ENCODE measurements around the gene MEIOSIN.

The MEIOSIN gene

DNA sequence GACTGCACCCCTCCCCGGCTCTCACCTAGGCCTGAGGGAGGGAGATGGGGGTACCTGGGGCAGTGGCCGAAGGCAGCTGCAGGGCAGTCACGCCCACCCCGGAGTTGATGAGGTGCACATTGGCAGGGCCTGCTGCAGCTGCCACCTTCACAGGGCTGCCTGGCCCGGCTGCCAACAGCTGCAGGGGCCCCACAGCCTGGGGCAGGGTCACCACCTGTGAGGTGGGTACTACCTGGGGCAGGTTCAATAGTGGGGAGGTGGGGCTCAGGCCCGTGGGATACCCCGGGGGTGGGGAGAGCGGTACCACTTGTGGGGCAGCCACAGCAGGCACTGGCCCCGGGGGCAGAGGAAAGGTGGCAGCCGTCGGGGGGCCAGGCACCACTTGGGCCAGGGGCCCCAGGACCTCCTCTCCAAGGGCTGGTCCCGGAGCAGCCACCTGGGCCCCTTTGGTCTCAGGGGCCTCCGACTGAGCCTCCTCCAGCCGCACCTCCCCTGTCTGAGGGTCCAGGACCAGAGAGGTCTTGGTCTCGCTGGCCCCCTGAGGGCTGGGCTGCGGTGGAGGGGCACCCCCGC is 33.1 kb downstream of the MEIOSIN start:
- no peak for DNase-seq (ENCODE audit: low read depth)
- H3K4me3 ChIP-seq (replicated peaks; ENCODE audit: low read depth, low read length) = peak overlapping the region; percentile 84
- TF ChIP-seq, protein P1, sequence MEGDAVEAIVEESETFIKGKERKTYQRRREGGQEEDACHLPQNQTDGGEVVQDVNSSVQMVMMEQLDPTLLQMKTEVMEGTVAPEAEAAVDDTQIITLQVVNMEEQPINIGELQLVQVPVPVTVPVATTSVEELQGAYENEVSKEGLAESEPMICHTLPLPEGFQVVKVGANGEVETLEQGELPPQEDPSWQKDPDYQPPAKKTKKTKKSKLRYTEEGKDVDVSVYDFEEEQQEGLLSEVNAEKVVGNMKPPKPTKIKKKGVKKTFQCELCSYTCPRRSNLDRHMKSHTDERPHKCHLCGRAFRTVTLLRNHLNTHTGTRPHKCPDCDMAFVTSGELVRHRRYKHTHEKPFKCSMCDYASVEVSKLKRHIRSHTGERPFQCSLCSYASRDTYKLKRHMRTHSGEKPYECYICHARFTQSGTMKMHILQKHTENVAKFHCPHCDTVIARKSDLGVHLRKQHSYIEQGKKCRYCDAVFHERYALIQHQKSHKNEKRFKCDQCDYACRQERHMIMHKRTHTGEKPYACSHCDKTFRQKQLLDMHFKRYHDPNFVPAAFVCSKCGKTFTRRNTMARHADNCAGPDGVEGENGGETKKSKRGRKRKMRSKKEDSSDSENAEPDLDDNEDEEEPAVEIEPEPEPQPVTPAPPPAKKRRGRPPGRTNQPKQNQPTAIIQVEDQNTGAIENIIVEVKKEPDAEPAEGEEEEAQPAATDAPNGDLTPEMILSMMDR (IDR thresholded peaks at IDR 0.05; ENCODE audit: low read length, missing control alignments) = no peak

DNA sequence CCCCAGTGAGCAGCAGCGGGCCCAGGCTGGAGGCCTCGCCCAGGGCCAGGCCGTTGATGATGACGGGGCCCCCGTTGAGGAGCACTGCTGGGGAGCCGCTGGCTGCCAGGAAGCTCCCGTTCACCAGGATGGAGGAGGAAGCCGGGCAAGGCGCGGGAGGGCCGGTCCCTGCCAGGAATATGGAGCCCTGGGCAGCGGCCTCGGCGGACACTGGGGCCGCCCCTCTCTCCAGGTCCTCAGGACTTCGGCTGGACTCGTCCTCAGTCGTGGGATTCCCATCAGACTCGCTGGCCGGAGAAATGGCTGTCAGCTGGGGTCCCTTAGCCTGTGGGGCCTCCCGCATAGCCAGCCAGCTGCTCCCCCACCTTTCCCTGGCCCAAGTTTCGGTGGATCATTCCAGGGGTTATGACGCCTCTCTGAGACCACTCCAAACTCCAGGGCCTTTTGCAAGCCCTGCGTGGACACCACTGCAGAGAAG is 33.7 kb downstream of the MEIOSIN start:
- TF ChIP-seq, protein P1 (IDR thresholded peaks at IDR 0.05; ENCODE audit: low read length, missing control alignments) = no peak
- DNase-seq (ENCODE audit: low read depth) = no peak
- H3K4me3 ChIP-seq (replicated peaks; ENCODE audit: low read depth, low read length) = peak overlapping the region; percentile 84

- H3K4me3 ChIP-seq (replicated peaks; ENCODE audit: low read depth, low read length) = peak overlapping the region; percentile 84
- TF ChIP-seq, protein P1 (IDR thresholded peaks at IDR 0.05; ENCODE audit: low read length, missing control alignments) = no peak
- peak; percentile 88 for DNase-seq (ENCODE audit: low read depth)
These were observed 34.2 kb downstream of the MEIOSIN start for GRCh38 chr19:45767410-45767880.

GRCh38 chr19:45767881-45768654 is 34.8 kb downstream of the MEIOSIN start:
- DNase-seq (ENCODE audit: low read depth) = peak; percentile 73
- TF ChIP-seq, protein P1 (IDR thresholded peaks at IDR 0.05; ENCODE audit: low read length, missing control alignments) = no peak
- H3K4me3 ChIP-seq (replicated peaks; ENCODE audit: low read depth, low read length) = peak overlapping the region; percentile 84

GRCh38 chr19:45768655-45768983 is 35.4 kb downstream of the MEIOSIN start:
- DNase-seq (ENCODE audit: low read depth) = peak; percentile 50
- H3K4me3 ChIP-seq (replicated peaks; ENCODE audit: low read depth, low read length) = peak overlapping the region; percentile 84

GRCh38 chr19:45768984-45769782 is 35.9 kb downstream of the MEIOSIN start, which contains the start of gene SIX5:
Gene SIX5, minus strand, starts transcription at chr19:45769252. Its CDS starts 408 bp downstream, at chr19:45768844.
- TF ChIP-seq, protein P1 (IDR thresholded peaks at IDR 0.05; ENCODE audit: low read length, missing control alignments) = no peak
- DNase-seq (ENCODE audit: low read depth) = peak; percentile 99
- H3K4me3 ChIP-seq (replicated peaks; ENCODE audit: low read depth, low read length) = peak within 1 kb of the TSS; percentile 84

More at GRCh38 chr19:45768655-45768983, 35.4 kb downstream of the MEIOSIN start:
- TF ChIP-seq, protein P1 (IDR thresholded peaks at IDR 0.05; ENCODE audit: low read length, missing control alignments) = no peak
